Peyer's patch (tissue), 4 donors: ENCODE measurements around the gene SUCLG1. TPM values are rescaled to one million over a fixed set of nuclear protein-coding genes. Genes with fewer than 3 reads are reported as not detected.
"Not testable (repeated sequence)": the region's sequence is repeated elsewhere in the genome, so short reads cannot be mapped to it uniquely, and the experiment has no call there.

Experiments used
- DNase-seq, 3 donors: peaks; one replicate each; pipeline ENCODE4 v3.0.0-alpha.2; 2017 to 2019
- H3K27ac ChIP-seq, 4 donors: fragments of 200-600 bp; sonication (generic); one replicate each; pipeline ENCODE4 v1.5.1; 2016 to 2019
- H3K27me3 ChIP-seq, 2 donors: fragments of 200-600 bp; sonication (generic); one replicate each; pipeline ENCODE4 v1.5.1; 2019
- H3K36me3 ChIP-seq, 3 donors: fragments of 200-600 bp; sonication (generic); one replicate each; pipeline ENCODE4 v1.5.1; 2016 to 2019
- H3K4me1 ChIP-seq, 4 donors: fragments of 200-600 bp; sonication (generic); one replicate each; pipeline ENCODE4 v1.5.1; 2016 to 2019
- H3K4me3 ChIP-seq, 4 donors: fragments of 200-600 bp; sonication (generic); 1 replicate in 3 of 4; 2 replicates in 1 of 4; pipeline ENCODE4 v1.5.1; 2016 to 2019; ENCODE audit warnings: mild to moderate bottlenecking in 1 of 4
- H3K9me3 ChIP-seq, 4 donors: fragments of 200-600 bp; sonication (generic); one replicate each; pipeline ENCODE4 v1.5.1; 2016 to 2019; ENCODE audit warnings: mild to moderate bottlenecking in 1 of 4
- POLR2A ChIP-seq, 2 donors: fragments of 450-650 bp; IDR thresholded peaks; one replicate each; pipeline ENCODE4 v1.5.1; 2017; ENCODE audit warnings: antibody characterized with exemption in 2 of 2, mild to moderate bottlenecking in 2 of 2, moderate library complexity in 2 of 2
- total RNA-seq, 4 donors: library from RNA; depleted of rRNA; stranded (reverse); fragments of >200 nt; gene quantifications; one replicate each; pipeline ENCODE4 v1.1.0, GENCODE V29; 2016
- TF ChIP-seq, protein P1 (sequence below), 6 experiments: fragments of 450-650 bp in 4 of 6; fragments of 200-600 bp in 2 of 6; sonication (generic) in 1 of 6; IDR thresholded peaks; one replicate each; pipeline ENCODE4 v1.5.1; 2017 to 2019; ENCODE audit warnings: antibody characterized with exemption in 6 of 6, mild to moderate bottlenecking in 3 of 6, moderate library complexity in 1 of 6

SUCLG1 gene
- total RNA-seq, 4 donors from 2014 or later, result 83.3 to 386 (median 242) TPM

DNA sequence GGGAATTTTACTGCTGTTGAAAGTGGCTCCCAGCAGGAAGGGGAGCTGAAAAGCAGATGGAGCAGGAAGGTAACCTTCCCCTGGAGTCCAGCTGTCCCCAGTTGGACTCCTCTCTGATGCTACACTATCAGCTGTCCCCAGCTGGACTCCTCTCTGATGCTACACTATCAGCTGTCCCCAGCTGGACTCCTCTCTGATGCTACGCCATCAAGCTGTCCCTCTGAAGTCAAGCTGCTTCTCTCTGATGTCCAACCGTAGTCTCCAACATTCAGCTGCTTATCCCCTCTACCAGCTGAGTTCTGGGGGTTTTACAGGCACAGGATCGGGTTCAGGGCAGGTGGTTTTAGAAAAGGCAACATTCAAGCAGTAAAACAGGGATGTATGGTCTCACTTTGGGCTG, 19.8 kb upstream of the SUCLG1 start:
- no peak for DNase-seq
- no peaks in the 10 kb centered on the region for H3K4me1 ChIP-seq
- TF ChIP-seq, protein P1, sequence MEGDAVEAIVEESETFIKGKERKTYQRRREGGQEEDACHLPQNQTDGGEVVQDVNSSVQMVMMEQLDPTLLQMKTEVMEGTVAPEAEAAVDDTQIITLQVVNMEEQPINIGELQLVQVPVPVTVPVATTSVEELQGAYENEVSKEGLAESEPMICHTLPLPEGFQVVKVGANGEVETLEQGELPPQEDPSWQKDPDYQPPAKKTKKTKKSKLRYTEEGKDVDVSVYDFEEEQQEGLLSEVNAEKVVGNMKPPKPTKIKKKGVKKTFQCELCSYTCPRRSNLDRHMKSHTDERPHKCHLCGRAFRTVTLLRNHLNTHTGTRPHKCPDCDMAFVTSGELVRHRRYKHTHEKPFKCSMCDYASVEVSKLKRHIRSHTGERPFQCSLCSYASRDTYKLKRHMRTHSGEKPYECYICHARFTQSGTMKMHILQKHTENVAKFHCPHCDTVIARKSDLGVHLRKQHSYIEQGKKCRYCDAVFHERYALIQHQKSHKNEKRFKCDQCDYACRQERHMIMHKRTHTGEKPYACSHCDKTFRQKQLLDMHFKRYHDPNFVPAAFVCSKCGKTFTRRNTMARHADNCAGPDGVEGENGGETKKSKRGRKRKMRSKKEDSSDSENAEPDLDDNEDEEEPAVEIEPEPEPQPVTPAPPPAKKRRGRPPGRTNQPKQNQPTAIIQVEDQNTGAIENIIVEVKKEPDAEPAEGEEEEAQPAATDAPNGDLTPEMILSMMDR (IDR thresholded peaks at IDR 0.05), result no peak
- TF ChIP-seq POLR2A (IDR thresholded peaks at IDR 0.05), result no peak
- H3K27me3 ChIP-seq, result no peaks in the 10 kb centered on the region
- H3K27ac ChIP-seq, result no peak overlapping the region
- H3K9me3 ChIP-seq, result peaks cover 0 to 10% (median 0%) of the 10 kb centered on the region in 4 donors
- no peak overlapping the region for H3K4me3 ChIP-seq
- no peaks in the 10 kb centered on the region for H3K36me3 ChIP-seq

DNA sequence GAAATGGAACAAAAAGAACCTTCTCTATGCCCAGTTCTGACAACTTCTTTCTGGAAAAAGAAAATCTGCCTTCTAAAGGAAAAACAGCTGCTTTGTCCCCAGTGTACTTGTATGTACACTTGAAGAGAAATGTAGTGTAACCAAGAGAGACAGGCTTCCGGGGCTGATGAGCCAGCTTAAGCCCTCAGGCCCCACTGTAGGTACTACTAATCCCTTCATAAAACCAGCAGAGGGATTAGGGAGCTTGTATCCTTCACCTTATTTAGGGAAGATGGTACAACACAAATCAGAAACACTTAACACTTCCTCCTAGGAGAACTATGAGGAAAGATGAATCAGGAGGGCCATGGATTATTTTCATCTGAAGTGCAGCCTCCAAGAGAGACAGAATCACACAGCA, 18.8 kb upstream of the SUCLG1 start:
- H3K4me1 ChIP-seq, result no peaks in the 10 kb centered on the region
- H3K4me3 ChIP-seq, result no peak overlapping the region
- no peaks in the 10 kb centered on the region for H3K36me3 ChIP-seq
- peaks cover 0 to 10% (median 0%) of the 10 kb centered on the region in 4 donors for H3K9me3 ChIP-seq
- no peak for DNase-seq
- TF ChIP-seq, protein P1 (IDR thresholded peaks at IDR 0.05), result no peak
- H3K27ac ChIP-seq, result no peak overlapping the region
- no peaks in the 10 kb centered on the region for H3K27me3 ChIP-seq

DNA sequence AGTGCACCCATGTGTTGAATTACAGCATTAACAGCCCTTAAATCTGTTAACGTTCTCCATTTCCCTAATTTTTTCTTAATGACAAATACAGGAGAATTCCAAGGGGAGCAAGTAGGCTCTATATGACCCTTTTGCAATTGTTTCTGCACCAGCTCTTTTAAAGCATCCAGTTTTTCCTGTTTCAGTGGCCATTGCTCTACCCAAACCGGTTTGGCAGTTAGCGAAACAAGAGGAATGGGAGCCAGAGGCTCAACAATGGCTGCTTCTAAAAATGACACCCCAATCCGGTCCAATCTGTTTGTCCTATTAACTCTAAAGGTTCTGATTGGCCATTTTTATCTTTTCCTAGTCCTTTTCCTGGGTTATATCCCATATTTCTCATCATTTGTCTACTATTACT, 15.1 kb upstream of the SUCLG1 start:
- H3K27ac ChIP-seq, result no peak overlapping the region
- H3K4me3 ChIP-seq, result no peak overlapping the region
- H3K4me1 ChIP-seq, result no peaks in the 10 kb centered on the region
- H3K9me3 ChIP-seq, result peaks cover 0 to 10% (median 0%) of the 10 kb centered on the region in 4 donors
- DNase-seq, result no peak
- H3K27me3 ChIP-seq, result no peaks in the 10 kb centered on the region
- no peak for TF ChIP-seq POLR2A (IDR thresholded peaks at IDR 0.05)
- TF ChIP-seq, protein P1 (IDR thresholded peaks at IDR 0.05), result no peak
- H3K36me3 ChIP-seq, result no peaks in the 10 kb centered on the region

DNA sequence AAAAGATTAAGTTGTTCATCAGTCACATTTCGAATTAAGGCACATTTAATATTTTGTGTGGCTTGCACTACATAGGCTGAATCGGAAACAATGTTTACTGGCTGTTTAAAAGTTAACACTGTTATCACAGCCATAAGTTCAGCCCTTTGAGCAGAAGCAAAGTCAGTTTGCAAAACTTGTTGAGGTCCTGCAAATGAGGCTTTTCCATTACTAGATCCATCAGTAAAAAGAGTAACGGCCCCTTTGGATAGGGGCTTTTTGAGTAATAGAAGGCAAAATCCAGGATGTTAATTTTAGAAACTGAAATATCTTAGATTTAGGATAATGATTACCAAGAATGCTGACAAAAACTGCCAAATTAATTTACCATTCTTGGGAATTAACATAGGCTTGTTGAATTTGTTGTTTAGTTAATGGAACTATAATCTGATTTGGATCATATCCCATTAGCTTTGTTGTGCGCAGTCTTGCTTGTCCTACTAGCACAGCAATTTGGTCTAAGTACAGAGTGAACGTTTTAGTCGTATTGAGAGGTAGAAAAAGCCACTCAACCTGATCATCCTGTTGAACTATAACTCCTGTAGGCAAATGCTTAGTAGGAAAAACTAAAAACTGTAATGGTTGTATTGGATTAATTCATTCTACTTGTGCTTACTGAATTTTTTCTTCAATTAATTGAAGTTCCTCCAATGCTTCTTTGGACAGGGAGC, 13.9 kb upstream of the SUCLG1 start:
- Histone ChIP-seq H3K27me3 (no peaks in the 10 kb centered on the region), H3K27ac (no peak overlapping the region), H3K4me3 (no peak overlapping the region), H3K9me3 (peaks cover 0 to 10% (median 0%) of the 10 kb centered on the region in 4 donors), H3K36me3 (no peaks in the 10 kb centered on the region), H3K4me1 (no peaks in the 10 kb centered on the region)
- DNase-seq, result no peak
- no peak for TF ChIP-seq POLR2A (IDR thresholded peaks at IDR 0.05)
- TF ChIP-seq, protein P1 (IDR thresholded peaks at IDR 0.05), result no peak

DNA sequence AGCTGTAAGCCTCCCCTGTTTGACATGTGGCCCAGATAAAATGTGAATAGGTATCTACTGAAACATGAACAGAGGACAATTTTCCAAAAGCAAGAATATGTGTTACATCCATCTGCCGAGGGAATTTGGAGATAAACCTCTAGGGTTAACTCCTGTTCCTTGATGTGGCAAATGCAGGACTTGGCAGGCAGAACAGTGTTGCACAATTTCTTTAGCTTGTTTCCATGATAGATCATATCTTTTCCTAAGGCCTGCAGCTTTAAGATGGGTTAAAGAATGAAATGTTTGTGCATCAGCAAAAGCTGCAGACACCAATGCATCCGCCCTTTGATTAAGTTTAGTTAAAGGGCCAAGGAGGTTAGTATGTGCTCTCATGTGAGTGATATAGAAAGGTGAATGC, 13.3 kb upstream of the SUCLG1 start:
- not testable (repeated sequence) for DNase-seq, H3K9me3 ChIP-seq, H3K4me1 ChIP-seq, H3K27ac ChIP-seq, H3K27me3 ChIP-seq, H3K36me3 ChIP-seq, H3K4me3 ChIP-seq

DNA sequence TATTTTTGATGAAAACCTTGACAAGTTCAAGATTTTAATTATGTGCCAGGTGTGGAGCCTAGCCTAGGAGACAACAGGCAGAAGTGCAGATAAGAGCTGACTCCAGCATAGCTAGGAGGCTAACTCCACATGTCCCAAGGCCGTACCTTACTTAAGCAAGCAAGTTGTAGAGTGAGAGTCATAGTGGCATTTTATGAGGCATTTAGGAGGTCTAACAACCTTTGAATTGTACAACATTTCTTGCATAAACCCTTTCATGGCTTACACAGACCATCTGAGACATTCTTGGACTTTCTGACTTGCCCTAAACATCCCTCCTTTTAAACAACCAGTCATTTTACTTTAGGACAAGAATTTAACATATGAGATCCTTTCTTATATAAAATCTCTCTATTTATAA, 8.3 kb upstream of the SUCLG1 start:
- no peak overlapping the region for H3K27ac ChIP-seq
- DNase-seq, result no peak
- no peaks in the 10 kb centered on the region for H3K9me3 ChIP-seq
- no peaks in the 10 kb centered on the region for H3K4me1 ChIP-seq
- no peaks in the 10 kb centered on the region for H3K36me3 ChIP-seq
- TF ChIP-seq POLR2A (IDR thresholded peaks at IDR 0.05), result no peak
- TF ChIP-seq, protein P1 (IDR thresholded peaks at IDR 0.05), result no peak
- H3K4me3 ChIP-seq, result no peak overlapping the region
- H3K27me3 ChIP-seq, result no peaks in the 10 kb centered on the region
